ENCODE results near the gene ACAD9. TPM values are rescaled to one million over a fixed set of nuclear protein-coding genes. Genes with fewer than 3 reads are reported as not detected.

Gene ACAD9
- total and polyA plus RNA-seq, 9 of the 15 experiments (the other 6 are each of a cell fraction or from before 2014, with no cell fraction given), result 10.2 to 32.6 (median 22.8) TPM

- Histone ChIP-seq H3K27ac (ENCODE audit: extremely low read depth, low read depth, low read length) (peak overlapping the region; percentile 98), H3K9me1 (ENCODE audit: control insufficient read depth, insufficient read depth, low read length) (no peaks in the 10 kb centered on the region), H3K79me2 (ENCODE audit: control insufficient read depth, insufficient read depth, low read length) (peaks cover 54% of the 10 kb centered on the region), H2AFZ (ENCODE audit: low read depth, low read length) (peak overlapping the region; percentile 80), H3K27me3 (ENCODE audit: control insufficient read depth in 2 of 2, insufficient read depth in 2 of 2, low read length in 2 of 2) (no peaks in the 10 kb centered on the region), H3K4me1 (replicated peaks in 1 of 2; ENCODE audit: control insufficient read depth in 2 of 2, insufficient read depth in 2 of 2, low read length in 2 of 2) (peaks cover 6 to 12% of the 10 kb centered on the region in 2 experiments; a peak in 3 of 5 replicates), H3K9ac (ENCODE audit: insufficient read depth in 1 of 2, low read depth in 2 of 2, low read length in 2 of 2) (peak overlapping the region; percentile 88 to 98; a peak in 3 of 4 replicates), H4K20me1 (replicated peaks; ENCODE audit: control insufficient read depth, insufficient read depth, low read length) (no peaks in the 10 kb centered on the region), H3K36me3 (ENCODE audit: control insufficient read depth, insufficient read depth, low read length) (peaks cover 28% of the 10 kb centered on the region; the same call in 2 of the 3 replicates), H3K9me3 (replicated peaks; ENCODE audit: control insufficient read depth, insufficient read depth, low read depth, low read length) (no peaks in the 10 kb centered on the region), H3K4me2 (ENCODE audit: insufficient read depth, low read length) (peak overlapping the region; percentile 95), H3K4me3 (peak overlapping the region; percentile 74)
- FAIRE-seq, result peak; percentile 68
- peak in 3 of 4 experiments; percentile 24 to 51 (median 35) for DNase-seq (ENCODE audit: extremely low read depth in 1 of 4, low spot score in 3 of 4)
- ATAC-seq, result peak; percentile 64
- POLR2A ChIA-PET, result interaction anchor here (0.5 to 2.0 kb wide), 6 partner anchors 8 to 84 kb away, joined by 3 to 8 read pairs (median 4); no protein-coding TSS in a partner anchor
- 0% methylated on average over 14 of the region's 14 CpGs for WGBS (ENCODE audit: insufficient coverage, low coverage, missing lambda C conversion rate)
- CTCF ChIA-PET (ENCODE audit: low intra/inter-chr PET ratio), result no interaction called here
- intact Hi-C loops (cut with micrococcal nuclease) (loop anchor here (5.0 kb wide), 1 partner anchor 139 kb away; no protein-coding TSS in a partner anchor), in situ Hi-C loops (cut with MboI) (no loop called here)
- TSS peak; percentile 92 for BruUV-seq (replicated peaks)
- TF ChIP-seq DPF2 (IDR thresholded peaks at IDR 0.05), result peak; percentile 21; the same call in 1 of the 2 replicates
- no peak for TF ChIP-seq U2AF1 (optimal IDR thresholded peaks at IDR 0.05; ENCODE audit: low read depth, low read length)
- TF ChIP-seq COPS2 (conservative IDR thresholded peaks at IDR 0.05), result no peak
- peak; percentile 99 for TF ChIP-seq HMBOX1 (IDR thresholded peaks at IDR 0.05)
- TF ChIP-seq HMGN3 (IDR thresholded peaks at IDR 0.05; ENCODE audit: borderline replicate concordance, extremely low read depth, insufficient read length, low read depth, low read length), result no peak
- TF ChIP-seq ZNF280A (IDR thresholded peaks at IDR 0.05; ENCODE audit: low read depth, partially characterized antibody), result no peak
- no peak for TF ChIP-seq BDP1 (IDR thresholded peaks at IDR 0.05; ENCODE audit: insufficient read depth, insufficient read length)
- no peak for TF ChIP-seq ZKSCAN1 (IDR thresholded peaks at IDR 0.05; ENCODE audit: low read depth, low read length)
- TF ChIP-seq NFRKB (IDR thresholded peaks at IDR 0.05; ENCODE audit: low read depth), result peak; percentile 66; the same call in 1 of the 2 replicates
- TF ChIP-seq XRCC4 (IDR thresholded peaks at IDR 0.05; ENCODE audit: extremely low read depth, insufficient read depth, insufficient read length), result no peak
- TF ChIP-seq C11orf30 (IDR thresholded peaks at IDR 0.05; ENCODE audit: low read depth), result no peak
- TF ChIP-seq ZNF780A (CRISPR knock-in tag; IDR thresholded peaks at IDR 0.05), result no peak
- no peak for TF ChIP-seq FOXK2 (conservative IDR thresholded peaks at IDR 0.05 in 1 of 2, IDR thresholded peaks at IDR 0.05 in 1 of 2; ENCODE audit: low read depth in 2 of 2)
- no peak for TF ChIP-seq ETV5 (CRISPR knock-in tag; IDR thresholded peaks at IDR 0.05; ENCODE audit: low read depth)
- no peak for TF ChIP-seq PATZ1 (CRISPR knock-in tag; IDR thresholded peaks at IDR 0.05; ENCODE audit: borderline replicate concordance)
- TF ChIP-seq ZNF717 (CRISPR knock-in tag; IDR thresholded peaks at IDR 0.05), result no peak
- TF ChIP-seq GATAD2A (IDR thresholded peaks at IDR 0.05), result 0 out of 2 replicates have a peak, but pooled peaks have one; percentile 41
- TF ChIP-seq MECOM (CRISPR knock-in tag; IDR thresholded peaks at IDR 0.05), result no peak
- peak; percentile 36 for TF ChIP-seq MEIS2 (IDR thresholded peaks at IDR 0.05; ENCODE audit: partially characterized antibody)
- no peak for TF ChIP-seq HDAC1 (IDR thresholded peaks at IDR 0.05)
These were observed 780 bp upstream of the ACAD9 start for GRCh38 chr3:128878556-128879124.
